ENCODE measurements around the gene C7.

Gene C7

GRCh38 chr5:40916226-40916625 is 6.9 kb downstream of the C7 start:
- no peak for DNase-seq (ENCODE audit: low read depth)

GRCh38 chr5:40928886-40929448 is 19.7 kb downstream of the C7 start:
- DNase-seq (ENCODE audit: low read depth) = no peak

GRCh38 chr5:40932766-40933165 is 23.5 kb downstream of the C7 start:
- DNase-seq (ENCODE audit: low read depth) = no peak

GRCh38 chr5:40937075-40937474 is 27.8 kb downstream of the C7 start:
- no peak for DNase-seq (ENCODE audit: low read depth)

GRCh38 chr5:40939753-40940152 is 30.5 kb downstream of the C7 start:
- no peak for DNase-seq (ENCODE audit: low read depth)

- no peak for DNase-seq (ENCODE audit: low read depth)
These were observed 35.8 kb downstream of the C7 start for GRCh38 chr5:40945111-40945510.

GRCh38 chr5:40955313-40955712 is 46.0 kb downstream of the C7 start:
- DNase-seq (ENCODE audit: low read depth) = no peak

- DNase-seq (ENCODE audit: low read depth) = no peak
These were observed 47.8 kb downstream of the C7 start for GRCh38 chr5:40957048-40957447.

GRCh38 chr5:40958811-40959210 is 49.5 kb downstream of the C7 start:
- DNase-seq (ENCODE audit: low read depth) = no peak

GRCh38 chr5:40960037-40960436 is 50.7 kb downstream of the C7 start:
- DNase-seq (ENCODE audit: low read depth) = no peak

GRCh38 chr5:40962207-40962955 is 53.1 kb downstream of the C7 start:
- no peak for DNase-seq (ENCODE audit: low read depth)

GRCh38 chr5:40972434-40972833 is 63.1 kb downstream of the C7 start:
- DNase-seq (ENCODE audit: low read depth) = no peak

- no peak for DNase-seq (ENCODE audit: low read depth)
These were observed 64.2 kb downstream of the C7 start for GRCh38 chr5:40973364-40974004.

GRCh38 chr5:40976041-40976440 is 66.7 kb downstream of the C7 start:
- DNase-seq (ENCODE audit: low read depth) = no peak

- DNase-seq (ENCODE audit: low read depth) = no peak
These were observed 67.5 kb downstream of the C7 start for GRCh38 chr5:40976836-40977235.

GRCh38 chr5:40981420-40981819 is 72.1 kb downstream of the C7 start:
- DNase-seq (ENCODE audit: low read depth) = no peak

GRCh38 chr5:40983781-40984180 is 74.5 kb downstream of the C7 start:
- DNase-seq (ENCODE audit: low read depth) = no peak

GRCh38 chr5:40984884-40985283 is 75.6 kb downstream of the C7 start:
- DNase-seq (ENCODE audit: low read depth) = no peak

- no peak for DNase-seq (ENCODE audit: low read depth)
These were observed 76.2 kb downstream of the C7 start for GRCh38 chr5:40985501-40985900.

GRCh38 chr5:40986666-40987065 is 77.4 kb downstream of the C7 start:
- DNase-seq (ENCODE audit: low read depth) = no peak

GRCh38 chr5:40987349-40987748 is 78.1 kb downstream of the C7 start:
- no peak for DNase-seq (ENCODE audit: low read depth)

GRCh38 chr5:40988746-40989510 is 79.6 kb downstream of the C7 start:
- no peak for DNase-seq (ENCODE audit: low read depth)

All from stimulated activated CD8-positive, alpha-beta memory T cell treated with anti-CD3 and anti-CD28 coated beads, Interleukin-12 subunit alpha, Interleukin-12 subunit beta, amount 100 ng/mL, for 4 hours (primary cell).